Progenitor cell of endocrine pancreas (in vitro differentiated cells): Measurements from ENCODE around the gene SLC2A11. TPM values are rescaled to one million over a fixed set of nuclear protein-coding genes. Genes with fewer than 3 reads are reported as not detected.

Experiments
- DNase-seq: peaks from one replicate; pipeline ENCODE4 v3.0.0; 2021; ENCODE audit warnings: low spot score; ENCODE audit not compliant: unreplicated experiment
- H3K27ac Mint-ChIP-seq: 2 replicates; pipeline ENCODE4 v1.8.0; 2021; ENCODE audit warnings: mild to moderate bottlenecking, moderate library complexity, mixed read lengths
- H3K27me3 Mint-ChIP-seq: 2 replicates; pipeline ENCODE4 v1.8.0; 2021; ENCODE audit warnings: mixed read lengths
- H3K36me3 Mint-ChIP-seq: 2 replicates; pipeline ENCODE4 v1.8.0; 2022; ENCODE audit warnings: mixed read lengths; ENCODE audit not compliant: insufficient read depth
- H3K4me1 Mint-ChIP-seq: 2 replicates; pipeline ENCODE4 v1.8.0; 2021; ENCODE audit warnings: low read depth, mixed read lengths
- H3K4me3 Mint-ChIP-seq: 2 replicates; pipeline ENCODE4 v1.8.0; 2021; ENCODE audit warnings: low read depth, mild to moderate bottlenecking, moderate library complexity, mixed read lengths
- H3K9me3 Mint-ChIP-seq: 2 replicates; pipeline ENCODE4 v1.8.0; 2021; ENCODE audit warnings: low read depth, mixed read lengths
- CTCF ChIP-seq: fragments of 200-600 bp; sonication (generic); IDR thresholded peaks from one replicate; pipeline ENCODE4 v1.5.0; 2021; ENCODE audit warnings: antibody characterized with exemption, mild to moderate bottlenecking; ENCODE audit not compliant: unreplicated experiment
- total RNA-seq: library from RNA; stranded (reverse); gene quantifications from 2 replicates; pipeline ENCODE4 v1.2.1, GENCODE V29; 2021

Gene SLC2A11
- total RNA-seq, 1 donor from 2014 or later: 39.7 TPM

GRCh38 chr22:23836281-23836680 is 21.4 kb upstream of the SLC2A11 start:
- Mint-ChIP-seq H3K9me3 (no peaks in the 10 kb centered on the region), H3K4me1 (peaks cover 8% of the 10 kb centered on the region), H3K27ac (peak overlapping the region; percentile 22), H3K36me3 (peaks cover 8% of the 10 kb centered on the region), H3K4me3 (no peak overlapping the region), H3K27me3 (peaks cover 22% of the 10 kb centered on the region)
- TF ChIP-seq CTCF: no peak
- DNase-seq: no peak

DNA sequence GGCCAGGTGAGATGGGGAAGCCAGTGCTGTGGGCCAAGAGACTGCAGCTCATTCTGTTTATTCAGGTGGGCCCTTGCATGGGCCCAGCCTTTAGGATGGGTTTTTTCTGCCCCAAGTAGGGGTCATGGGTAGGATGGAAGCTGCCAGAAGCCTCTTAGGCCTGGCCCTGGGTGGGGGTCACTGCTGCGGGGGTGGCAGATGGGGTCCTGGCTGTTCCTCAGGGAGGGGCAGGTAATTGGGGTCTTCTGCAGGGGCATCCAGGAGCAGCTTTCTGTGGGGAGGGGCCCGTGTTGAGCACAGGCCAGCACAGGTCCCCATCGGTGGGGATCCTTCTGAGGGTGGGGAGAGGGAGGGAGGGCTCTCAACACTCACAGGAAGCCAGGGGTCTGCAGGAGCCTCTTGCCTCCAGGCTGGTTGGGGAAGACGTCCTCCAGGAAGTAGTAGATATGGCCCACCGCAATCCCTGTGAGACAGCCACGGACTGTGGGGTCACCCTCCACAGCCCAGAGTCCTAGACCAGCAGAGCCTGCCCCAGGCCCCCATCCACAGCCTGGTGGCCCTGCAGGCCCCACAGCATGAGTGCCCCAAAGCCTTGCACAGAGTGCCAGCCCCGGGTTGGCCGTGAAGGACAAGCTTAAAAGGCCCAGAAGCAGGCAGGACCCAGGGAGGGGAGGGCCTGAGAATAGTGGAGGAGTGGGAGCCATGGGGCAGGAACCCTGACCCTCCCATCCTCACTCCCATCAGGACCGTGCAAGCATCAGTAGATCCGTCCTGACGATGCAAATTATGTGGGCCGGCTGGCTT is 20.8 kb upstream of the SLC2A11 start:
- Mint-ChIP-seq H3K4me3 (no peak overlapping the region), H3K9me3 (no peaks in the 10 kb centered on the region), H3K36me3 (peaks cover 8% of the 10 kb centered on the region), H3K27me3 (peaks cover 26% of the 10 kb centered on the region), H3K4me1 (peaks cover 8% of the 10 kb centered on the region), H3K27ac (peak overlapping the region; percentile 22)
- DNase-seq: no peak
- no peak for TF ChIP-seq CTCF

- no peak for DNase-seq
- Mint-ChIP-seq H3K4me1 (peaks cover 8% of the 10 kb centered on the region), H3K4me3 (no peak overlapping the region), H3K27me3 (peaks cover 26% of the 10 kb centered on the region), H3K27ac (no peak overlapping the region), H3K36me3 (peaks cover 8% of the 10 kb centered on the region), H3K9me3 (no peaks in the 10 kb centered on the region)
- TF ChIP-seq CTCF: no peak
Observed at GRCh38 chr22:23837496-23837859, 20.2 kb upstream of the SLC2A11 start.

- peaks cover 26% of the 10 kb centered on the region for H3K27me3 Mint-ChIP-seq
- peaks cover 8% of the 10 kb centered on the region for H3K4me1 Mint-ChIP-seq
- H3K27ac Mint-ChIP-seq: peak overlapping the region; percentile 86
- no peaks in the 10 kb centered on the region for H3K9me3 Mint-ChIP-seq
- H3K36me3 Mint-ChIP-seq: peaks cover 8% of the 10 kb centered on the region
- no peak for TF ChIP-seq CTCF
- DNase-seq: no peak
- H3K4me3 Mint-ChIP-seq: peak overlapping the region; percentile 78
Observed at GRCh38 chr22:23837911-23838680, 19.6 kb upstream of the SLC2A11 start.

DNA sequence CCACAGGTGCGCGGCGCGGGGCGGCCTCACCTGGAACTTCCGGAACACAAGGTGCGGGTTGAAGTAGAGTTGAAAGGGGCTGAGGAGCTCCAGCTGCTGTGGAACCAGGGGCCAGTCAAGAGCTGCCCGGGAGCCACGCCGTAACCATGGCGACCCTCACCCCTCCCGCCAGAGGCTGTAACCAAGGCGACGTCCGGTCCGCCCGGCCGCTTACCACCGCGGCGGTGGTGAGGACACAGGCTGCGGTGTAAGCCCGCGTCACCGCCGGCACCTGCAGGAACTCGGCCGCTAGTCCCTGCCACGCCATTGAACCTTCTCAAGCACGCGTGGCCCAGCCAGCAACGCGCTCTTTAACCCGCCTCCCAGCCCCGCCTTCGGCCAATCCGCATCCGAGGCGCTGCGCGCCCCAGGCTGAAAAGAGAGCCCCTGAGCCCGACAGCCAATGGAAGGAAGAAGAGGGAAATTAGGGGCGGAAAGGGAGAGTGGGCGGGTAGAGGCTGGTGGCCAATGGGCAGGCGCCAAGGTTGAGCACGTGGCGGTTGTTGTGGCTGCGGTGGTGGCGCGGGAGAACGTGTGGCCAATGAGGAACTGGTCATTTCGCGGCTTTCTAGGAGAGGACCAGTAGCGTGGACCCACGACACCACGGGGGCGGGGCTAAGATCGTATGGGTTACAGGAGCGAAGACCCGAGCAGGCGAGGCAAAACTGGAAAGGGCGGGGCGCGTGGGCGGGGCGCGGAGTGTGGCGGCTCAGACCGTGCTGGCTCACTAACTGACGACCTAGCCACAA is 18.8 kb upstream of the SLC2A11 start, which contains the start of gene DERL3:
Gene DERL3, minus strand, starts transcription at position 326 of the 788 bp plus-strand sequence. Its CDS starts 19 bp downstream, at position 307.
- H3K4me1 Mint-ChIP-seq: peaks cover 8% of the 10 kb centered on the region
- H3K4me3 Mint-ChIP-seq: peak within 1 kb of the TSS; percentile 78
- peak within 1 kb of the TSS; percentile 86 for H3K27ac Mint-ChIP-seq
- peaks cover 8% of the 10 kb centered on the region for H3K36me3 Mint-ChIP-seq
- TF ChIP-seq CTCF: no peak
- no peaks in the 10 kb centered on the region for H3K9me3 Mint-ChIP-seq
- H3K27me3 Mint-ChIP-seq: peaks cover 26% of the 10 kb centered on the region
- DNase-seq: peak; percentile 86
